Measurements from ENCODE around the gene FBXW8. TPM values are rescaled to one million over a fixed set of nuclear protein-coding genes. Genes with fewer than 3 reads are reported as not detected.

FBXW8 gene
- total and polyA plus RNA-seq, 2 donors (not counting 3 experiments of a cell fraction or from before 2014, with no cell fraction given), result 15.4 TPM

GRCh38 chr12:116933091-116933490 lies 22.3 kb downstream of the FBXW8 start:
- H3K79me2 ChIP-seq (ENCODE audit: control insufficient read depth, insufficient read depth, low read length), result peaks cover 3% of the 10 kb centered on the region

More at GRCh38 chr12:116933091-116933490, 22.3 kb downstream of the FBXW8 start:
- Histone ChIP-seq H3K4me3 (replicated peaks in 1 of 3; ENCODE audit: insufficient read depth in 1 of 3, low read depth in 1 of 3, low read length in 3 of 3) (no peak overlapping the region), H3K9me1 (replicated peaks; ENCODE audit: control insufficient read depth, extremely low read depth, insufficient read depth, low read length) (no peaks in the 10 kb centered on the region), H4K20me1 (replicated peaks; ENCODE audit: control insufficient read depth, extremely low read depth, insufficient read depth, low read length) (no peaks in the 10 kb centered on the region), H3K9me3 (replicated peaks; ENCODE audit: control insufficient read depth, insufficient read depth, low read length) (no peaks in the 10 kb centered on the region), H3K4me2 (ENCODE audit: insufficient read depth, low read length) (no peak overlapping the region), H2AFZ (ENCODE audit: low read depth, low read length) (no peak overlapping the region), H3K27me3 (ENCODE audit: control insufficient read depth in 2 of 2, insufficient read depth in 2 of 2, low read length in 2 of 2) (no peaks in the 10 kb centered on the region), H3K27ac (ENCODE audit: insufficient read depth, low read depth, low read length) (no peak overlapping the region), H3K9ac (replicated peaks; ENCODE audit: extremely low read depth, insufficient read depth, low read length) (no peak overlapping the region), H3K36me3 (ENCODE audit: control insufficient read depth in 2 of 2, extremely low read depth in 1 of 2, insufficient read depth in 2 of 2, low read length in 2 of 2) (peaks cover 2 to 6% of the 10 kb centered on the region in 2 experiments), H3K4me1 (ENCODE audit: control insufficient read depth, extremely low read depth, insufficient read depth, low read length) (no peaks in the 10 kb centered on the region)
- dilution Hi-C loops (cut with MboI; ENCODE audit: extremely low pct_ligation_motif_present, low sequenced_read_pairs), result no loop called here
- FAIRE-seq, result no peak
- ChIA-PET CTCF (interaction anchor here (0.8 kb wide), 1 partner anchor 9 kb away, joined by 3 read pairs; no protein-coding TSS in a partner anchor), POLR2A (no interaction called here)
- TF ChIP-seq POLR2AphosphoS5 (IDR thresholded peaks at IDR 0.05; ENCODE audit: insufficient read depth, low read depth, low read length) (no peak), POLR2A (IDR thresholded peaks at IDR 0.05; ENCODE audit: low read depth, low read length) (no peak), CTCF (IDR thresholded peaks at IDR 0.05; ENCODE audit: extremely low read depth in 1 of 2, insufficient read depth in 1 of 2, low read depth in 1 of 2, low read length in 2 of 2) (no peak), MYC (IDR thresholded peaks at IDR 0.05; ENCODE audit: low read depth, low read length) (no peak), JUN (IDR thresholded peaks at IDR 0.05; ENCODE audit: borderline replicate concordance, insufficient read depth, insufficient read length, low read depth) (no peak), GATA2 (IDR thresholded peaks at IDR 0.05; ENCODE audit: insufficient read depth, insufficient read length, low read depth, low read length) (no peak)
- no TSS peak for BruUV-seq (replicated peaks)
- no peak for DNase-seq (ENCODE audit: low read depth, low spot score)
- intact Hi-C loops (cut with micrococcal nuclease), result no loop called here

Measured in endothelial cell of umbilical vein (primary cell).